ENCODE results near the gene ABCC4.

ABCC4 gene

DNA sequence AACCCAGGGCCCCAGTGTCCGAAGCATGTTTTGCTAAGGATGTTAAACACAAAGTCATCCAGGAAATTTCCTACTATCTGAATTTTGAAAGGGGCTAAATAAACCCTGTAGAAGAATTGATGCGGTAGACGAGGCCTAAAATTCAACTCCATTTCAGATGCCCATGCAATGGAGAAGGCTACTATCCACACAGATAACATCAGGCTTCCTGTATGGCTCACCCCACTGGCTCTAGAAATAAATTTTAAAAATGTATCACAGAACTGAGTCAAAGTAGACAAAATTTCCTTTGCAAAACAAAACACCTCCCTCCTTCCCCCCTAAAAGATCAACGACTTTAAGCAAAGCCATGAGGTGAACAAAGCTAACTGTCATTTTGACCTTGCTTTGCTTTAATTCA lies 188.4 kb downstream of the ABCC4 start:
- no peak for DNase-seq (ENCODE audit: low read depth)

- no peak for DNase-seq (ENCODE audit: low read depth)
Observed at GRCh38 chr13:95111608-95112007, 189.6 kb downstream of the ABCC4 start.

DNA sequence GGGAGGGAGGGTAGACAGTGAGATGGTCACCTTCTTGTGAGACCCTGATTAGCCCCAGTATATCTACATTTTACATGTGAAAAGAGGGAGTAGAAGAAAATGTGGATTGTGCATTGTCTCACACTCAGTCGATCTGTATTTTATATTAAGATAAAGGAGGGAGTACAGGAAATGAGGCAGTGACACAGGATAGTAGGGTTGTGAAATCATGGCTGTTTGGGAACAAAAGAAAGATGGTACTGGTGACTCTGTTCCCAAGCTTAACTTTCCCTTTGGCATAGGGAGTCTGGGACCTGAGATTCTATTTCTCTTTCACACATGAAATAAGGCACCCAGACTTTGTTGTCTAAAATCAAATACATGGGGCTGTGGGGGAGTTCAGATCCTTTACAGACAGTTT lies 194.7 kb downstream of the ABCC4 start:
- no peak for DNase-seq (ENCODE audit: low read depth)

- DNase-seq (ENCODE audit: low read depth): no peak
Observed at GRCh38 chr13:95100525-95101433, 200.5 kb downstream of the ABCC4 start.

DNA sequence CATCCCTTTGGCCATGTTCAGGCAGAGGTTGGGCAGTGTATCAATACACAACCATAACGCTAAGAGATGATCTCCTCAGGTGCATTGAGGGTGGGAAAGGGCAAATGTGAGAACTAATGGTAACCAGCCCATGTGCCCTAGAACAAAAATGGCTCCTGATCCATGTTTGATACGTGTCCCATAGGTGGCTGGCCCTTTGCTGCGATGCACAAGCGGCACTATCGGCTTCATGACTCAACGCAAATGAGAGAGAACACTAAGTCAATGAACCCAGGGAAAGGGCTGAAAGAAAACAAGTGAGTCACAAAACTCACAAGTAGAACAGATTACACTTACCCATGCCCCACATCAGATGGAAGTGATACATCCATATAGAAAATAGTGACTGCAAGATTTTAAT lies 201.7 kb downstream of the ABCC4 start:
- no peak for DNase-seq (ENCODE audit: low read depth)

- DNase-seq (ENCODE audit: low read depth): no peak
Observed at GRCh38 chr13:95098916-95099315, 202.3 kb downstream of the ABCC4 start.

GRCh38 chr13:95091755-95092154 lies 209.5 kb downstream of the ABCC4 start:
- DNase-seq (ENCODE audit: low read depth): no peak

DNA sequence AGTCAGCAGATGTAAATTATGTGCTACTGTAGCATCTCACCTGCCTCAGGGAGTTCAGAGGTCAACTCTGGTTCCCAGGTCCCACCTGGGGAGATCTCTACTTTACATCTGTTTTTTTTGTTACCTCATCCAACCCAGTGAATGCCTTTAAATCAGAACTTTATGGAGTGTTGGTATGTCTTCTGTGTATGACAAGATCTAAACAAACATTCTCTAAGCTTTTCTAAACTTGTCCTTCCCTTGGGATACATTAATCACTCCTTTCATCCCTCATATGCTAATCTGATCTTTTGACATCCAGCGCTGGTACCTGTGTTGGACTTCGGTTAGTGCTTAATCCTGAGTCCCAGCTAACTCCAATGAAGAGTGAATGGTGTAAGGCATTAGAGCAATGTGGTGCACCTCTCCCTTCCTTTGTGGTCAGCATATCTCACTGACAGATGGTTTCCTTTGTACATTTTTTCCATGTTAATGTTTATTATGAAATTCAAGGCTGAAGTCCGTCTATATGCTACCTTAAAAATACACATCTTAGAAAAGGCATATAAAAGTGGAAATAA lies 213.4 kb downstream of the ABCC4 start:
- DNase-seq (ENCODE audit: low read depth): no peak

DNA sequence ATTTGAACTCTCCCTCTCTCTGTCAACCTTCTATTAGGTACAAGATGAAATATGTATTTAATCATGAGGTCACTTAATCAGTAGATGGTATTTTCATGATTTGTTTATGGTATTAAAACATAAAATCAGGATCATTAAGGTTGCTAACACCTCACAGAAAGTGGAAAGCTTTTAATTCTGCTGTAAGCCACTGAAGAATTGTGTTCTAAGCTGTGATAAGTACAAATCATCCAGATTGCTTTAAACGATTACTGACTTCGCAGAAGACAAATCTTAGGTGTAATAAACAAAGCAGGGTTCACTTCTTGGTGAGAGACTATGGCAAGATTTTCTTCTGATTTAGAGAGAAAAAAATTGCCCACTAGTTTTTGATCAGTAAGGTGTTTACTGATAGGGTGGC lies 214.5 kb downstream of the ABCC4 start:
- no peak for DNase-seq (ENCODE audit: low read depth)

DNA sequence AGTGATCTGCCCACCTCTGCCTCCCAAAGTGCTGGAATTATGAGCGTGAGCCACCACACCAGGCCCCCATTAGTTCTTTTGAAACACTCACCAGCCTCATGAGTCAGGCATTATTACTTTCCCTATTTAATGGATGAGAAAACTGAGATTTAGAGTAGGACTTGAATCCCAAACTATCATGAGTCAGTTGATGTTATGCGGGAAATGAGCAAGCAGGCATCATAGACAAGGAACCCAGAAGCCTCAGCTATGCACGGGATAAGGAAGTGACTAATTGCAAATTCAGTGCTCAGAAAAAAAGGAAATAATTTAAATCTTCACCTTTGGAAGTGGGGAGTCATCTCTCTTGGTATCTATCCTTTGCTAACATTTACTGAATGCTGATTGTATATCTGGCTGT lies 217.5 kb downstream of the ABCC4 start:
- DNase-seq (ENCODE audit: low read depth): no peak

DNA sequence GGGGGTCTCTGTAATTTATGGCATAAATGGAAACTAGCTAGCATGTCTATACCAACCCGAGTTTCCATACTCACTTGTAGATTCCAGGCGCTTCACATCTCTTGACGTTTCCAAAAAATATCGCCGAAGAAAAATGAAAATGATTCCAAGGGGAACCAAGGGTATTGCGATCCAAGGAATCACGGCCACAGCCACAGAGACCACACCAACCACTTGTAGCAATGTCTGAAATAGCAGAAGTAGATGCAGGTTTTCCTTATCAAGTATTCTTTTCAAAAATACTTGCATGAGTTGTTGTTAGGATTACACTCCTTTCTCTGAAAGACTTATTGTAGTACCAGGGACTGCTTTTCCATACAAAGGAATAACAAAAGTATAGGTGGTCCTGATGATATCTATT lies 218.2 kb downstream of the ABCC4 start:
- no peak for DNase-seq (ENCODE audit: low read depth)

GRCh38 chr13:95075506-95075905 lies 225.7 kb downstream of the ABCC4 start:
- no peak for DNase-seq (ENCODE audit: low read depth)

- no peak for DNase-seq (ENCODE audit: low read depth)
Observed at GRCh38 chr13:95074820-95075219, 226.4 kb downstream of the ABCC4 start.

DNA sequence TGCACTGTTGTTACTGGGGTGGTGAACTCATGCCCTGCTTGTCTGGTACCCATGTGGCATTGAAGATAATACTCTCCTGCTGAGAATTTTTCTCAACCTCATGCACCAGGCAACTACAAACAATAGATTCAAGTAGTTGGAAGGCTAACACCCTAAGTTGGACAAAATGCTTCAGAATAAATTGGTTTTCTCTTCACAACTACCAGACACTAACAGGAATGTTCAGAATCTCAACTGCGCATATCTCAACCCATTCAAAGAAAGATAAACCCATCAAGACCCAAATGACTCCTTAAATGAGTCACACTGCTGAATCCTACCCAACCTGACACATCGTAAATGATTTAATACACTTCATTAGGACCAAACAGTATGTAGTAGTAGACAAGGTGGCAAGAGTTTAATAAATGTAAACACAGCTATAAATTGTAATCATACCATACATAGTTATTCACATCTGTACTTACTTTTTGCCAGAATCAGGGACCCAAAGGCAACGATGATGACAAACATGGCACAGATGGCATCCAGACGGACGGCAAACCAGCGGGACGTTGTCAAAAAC lies 227.4 kb downstream of the ABCC4 start:
- DNase-seq (ENCODE audit: low read depth): no peak

GRCh38 chr13:95067303-95067702 lies 233.9 kb downstream of the ABCC4 start:
- DNase-seq (ENCODE audit: low read depth): no peak

- no peak for DNase-seq (ENCODE audit: low read depth)
Observed at GRCh38 chr13:95060014-95060519, 241.2 kb downstream of the ABCC4 start.

GRCh38 chr13:95059306-95059705 lies 241.9 kb downstream of the ABCC4 start:
- DNase-seq (ENCODE audit: low read depth): no peak

GRCh38 chr13:95058680-95059079 lies 242.6 kb downstream of the ABCC4 start:
- DNase-seq (ENCODE audit: low read depth): no peak

- no peak for DNase-seq (ENCODE audit: low read depth)
Observed at GRCh38 chr13:95056266-95056665, 245.0 kb downstream of the ABCC4 start.

- DNase-seq (ENCODE audit: low read depth): no peak
Observed at GRCh38 chr13:95050800-95051615, 250.2 kb downstream of the ABCC4 start.

- DNase-seq (ENCODE audit: low read depth): no peak
Observed at GRCh38 chr13:95049772-95050171, 251.5 kb downstream of the ABCC4 start.

DNA sequence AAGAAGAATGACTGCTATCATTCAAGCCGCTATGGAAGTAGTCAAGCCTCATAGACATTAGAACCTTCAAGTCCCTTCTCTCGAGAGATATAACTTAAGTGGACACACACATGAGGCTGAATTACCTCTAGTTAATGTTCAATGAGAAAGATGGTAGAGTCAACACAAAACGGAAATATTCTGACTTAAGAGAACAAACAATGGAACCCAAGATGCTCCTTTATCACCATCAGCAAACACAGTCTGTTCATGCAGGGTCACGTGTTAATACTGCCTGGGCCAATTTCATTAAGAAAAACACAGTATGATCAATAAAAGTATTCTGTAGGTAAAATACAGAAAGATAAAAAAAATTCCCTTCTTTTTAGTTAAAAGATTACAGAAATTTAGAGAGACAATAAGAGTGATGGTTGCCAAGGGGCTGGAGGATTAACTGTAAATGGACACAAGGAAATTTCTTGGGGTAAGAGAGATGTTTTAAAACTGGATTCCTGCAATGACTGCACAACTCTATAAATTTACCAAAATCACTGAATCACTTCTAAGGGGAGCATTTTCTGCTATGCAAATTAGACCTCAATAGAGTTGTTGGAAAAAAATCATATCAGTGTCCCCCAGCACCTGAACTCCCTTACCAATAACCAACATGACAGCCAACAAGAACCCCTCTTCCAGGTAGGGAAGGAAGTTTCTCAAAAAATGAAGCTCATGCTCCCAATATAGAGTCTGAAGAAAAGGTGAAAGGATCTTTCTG lies 256.6 kb downstream of the ABCC4 start:
- no peak for DNase-seq (ENCODE audit: low read depth)
